Measurements from ENCODE around the gene P2RX6.

P2RX6 gene

DNA sequence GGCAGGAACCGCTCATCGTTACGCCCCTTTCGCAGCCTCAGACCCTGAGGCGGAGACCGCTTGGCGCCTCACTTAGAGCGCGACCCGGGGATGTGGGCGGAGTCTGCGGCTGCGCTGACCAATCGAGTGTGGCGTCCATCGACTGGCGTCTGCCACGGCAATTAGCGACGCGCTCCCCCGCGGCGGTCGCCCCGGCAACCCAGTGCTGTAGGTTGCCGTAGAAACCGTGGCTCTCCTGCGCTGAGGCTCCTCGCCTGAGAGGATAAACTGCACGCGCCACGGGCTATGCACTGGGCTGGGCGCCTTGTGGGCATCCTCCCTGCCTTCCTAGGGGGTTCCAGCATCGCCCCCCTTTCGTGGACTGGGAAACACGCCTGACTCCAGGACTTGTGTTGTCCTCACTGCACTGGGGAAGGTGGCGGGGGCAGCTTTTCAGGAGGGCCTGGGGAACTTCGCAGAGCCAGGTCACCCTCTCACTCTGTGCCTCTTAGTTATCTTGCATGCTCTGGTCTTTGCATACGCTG is 701 bp upstream of the P2RX6 start:
- peak; percentile 65 to 87 (median 74) for DNase-seq

DNA sequence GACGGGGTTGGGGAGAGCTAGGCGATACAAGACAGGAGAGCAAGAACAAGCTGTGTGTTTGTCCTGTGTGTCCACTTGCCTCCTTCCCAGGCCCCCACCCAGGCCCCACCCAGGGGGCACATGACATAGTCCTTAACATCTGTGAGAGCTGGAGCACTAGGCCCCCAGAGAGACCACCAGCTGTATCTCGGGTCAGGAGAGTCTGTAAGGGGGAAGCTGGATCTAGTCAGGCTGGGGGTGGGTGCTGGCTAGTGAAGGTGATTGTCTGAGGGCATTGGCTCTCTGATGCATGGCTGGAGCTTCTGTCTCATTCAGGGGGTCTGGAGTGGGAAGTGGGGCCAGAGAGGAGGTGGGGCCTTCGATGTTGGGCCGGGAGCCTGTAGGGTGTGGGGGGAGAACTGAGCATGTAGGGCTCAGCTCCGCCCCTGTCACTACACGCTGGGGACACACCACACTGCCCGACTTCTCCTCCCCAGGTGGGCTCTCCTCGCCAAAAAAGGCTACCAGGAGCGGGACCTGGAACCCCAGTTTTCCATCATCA is 571 bp downstream of the P2RX6 start:
- DNase-seq: no peak

DNA sequence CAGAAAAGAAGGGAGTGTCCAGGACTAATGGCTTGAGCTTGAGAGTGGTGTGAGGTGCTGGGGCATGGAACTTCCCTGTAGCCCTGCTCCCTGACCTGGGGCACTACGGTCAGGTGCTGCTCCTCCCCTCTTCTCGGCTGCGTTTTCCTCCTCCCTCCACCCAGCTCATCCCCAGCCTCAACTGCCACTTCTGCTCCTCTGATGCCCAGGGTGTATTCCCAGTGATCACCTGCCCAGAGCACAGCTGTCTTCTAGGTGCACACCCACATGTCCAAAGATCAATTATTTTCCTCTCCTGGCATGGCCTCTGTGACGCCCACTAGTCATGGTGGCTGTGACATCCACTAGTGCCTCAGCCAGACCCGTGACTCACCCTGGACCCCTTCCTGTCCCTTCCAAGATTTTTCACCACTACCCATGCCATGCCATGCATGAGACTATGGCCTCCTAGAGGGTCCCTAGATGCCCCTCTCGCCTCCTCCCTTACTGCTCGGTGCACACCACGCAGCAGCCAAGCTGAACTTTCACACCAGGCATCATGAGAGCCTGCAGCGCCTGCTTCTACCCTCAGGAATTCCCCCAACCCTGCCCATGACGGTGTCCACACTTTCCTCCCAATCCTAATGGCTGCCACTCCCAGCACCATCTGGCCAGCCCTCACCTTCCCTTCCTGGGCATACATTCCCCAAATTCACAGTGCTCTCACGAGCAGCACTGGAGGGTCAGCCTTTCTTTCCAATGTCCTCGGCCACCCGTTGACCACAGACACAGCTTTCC is 1.9 kb downstream of the P2RX6 start:
- DNase-seq: no peak

DNA sequence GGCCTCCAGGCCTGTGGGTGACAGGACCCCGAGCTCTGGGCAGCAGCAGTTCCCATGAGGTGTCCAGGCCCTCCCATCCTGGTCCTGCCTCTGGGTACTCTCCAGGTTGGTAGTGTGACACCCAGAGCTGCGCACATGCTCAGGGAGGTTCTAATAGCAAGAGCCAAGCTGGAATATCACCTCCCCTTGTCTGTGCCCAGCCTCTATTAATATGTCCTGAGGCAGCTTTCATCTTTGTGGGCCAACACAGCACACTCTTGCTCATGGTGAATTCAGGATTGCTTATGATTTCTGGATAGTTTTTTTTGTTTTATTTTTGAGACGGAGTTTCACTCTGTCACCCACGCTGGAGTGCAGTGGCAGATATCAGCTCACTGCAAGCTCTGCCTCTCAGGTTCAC is 3.3 kb downstream of the P2RX6 start:
- DNase-seq: no peak

DNA sequence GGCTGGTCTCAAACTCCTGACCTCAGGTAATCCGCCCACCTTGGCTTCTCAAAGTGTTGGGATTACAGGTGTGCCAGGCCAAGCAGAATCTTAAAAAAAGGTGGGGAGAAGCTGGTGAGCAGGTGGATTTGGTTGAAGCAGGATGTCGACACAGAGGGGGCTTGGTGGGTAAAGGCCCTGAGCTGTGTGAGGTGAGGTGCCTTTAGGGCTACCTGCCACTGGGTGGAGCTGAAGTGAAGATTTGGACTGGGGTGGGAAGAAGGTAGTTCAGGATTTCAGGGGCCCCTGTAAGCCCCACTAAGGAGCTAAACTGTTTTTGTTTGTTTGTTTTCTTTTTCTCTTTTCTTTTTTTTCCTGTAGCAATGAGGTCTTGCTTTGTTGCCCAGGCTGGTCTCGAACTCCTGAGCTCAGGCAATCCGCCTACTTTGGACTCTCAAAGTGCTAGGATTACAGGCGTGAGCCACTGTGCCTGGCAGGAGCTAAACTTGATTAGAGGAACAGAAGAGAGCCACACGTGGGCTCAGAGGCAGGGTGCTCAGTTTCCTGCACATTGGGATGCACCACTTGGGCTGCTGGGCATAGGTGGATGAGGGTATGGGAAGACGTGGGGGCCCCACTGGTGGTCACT is 6.0 kb downstream of the P2RX6 start:
- no peak for DNase-seq

DNA sequence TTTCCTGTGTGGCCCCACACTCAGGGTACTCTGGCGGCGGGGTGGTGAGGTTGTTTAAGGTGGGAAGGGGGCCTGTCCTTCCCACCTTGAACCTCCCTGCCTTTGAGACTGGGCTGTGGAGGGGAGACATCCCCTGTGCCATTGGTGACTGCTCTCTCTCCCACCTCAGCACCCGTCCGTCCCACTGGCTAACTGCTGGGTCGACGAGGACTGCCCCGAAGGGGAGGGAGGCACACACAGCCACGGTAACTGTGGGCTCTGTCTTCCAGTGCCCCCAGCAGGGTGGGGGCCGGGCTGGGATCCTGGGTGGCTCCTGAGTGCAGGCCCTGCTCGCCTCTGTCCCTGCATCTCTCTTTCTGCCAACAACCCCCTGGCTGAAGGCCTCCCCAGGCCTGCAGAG is 7.5 kb downstream of the P2RX6 start:
- no peak for DNase-seq

DNA sequence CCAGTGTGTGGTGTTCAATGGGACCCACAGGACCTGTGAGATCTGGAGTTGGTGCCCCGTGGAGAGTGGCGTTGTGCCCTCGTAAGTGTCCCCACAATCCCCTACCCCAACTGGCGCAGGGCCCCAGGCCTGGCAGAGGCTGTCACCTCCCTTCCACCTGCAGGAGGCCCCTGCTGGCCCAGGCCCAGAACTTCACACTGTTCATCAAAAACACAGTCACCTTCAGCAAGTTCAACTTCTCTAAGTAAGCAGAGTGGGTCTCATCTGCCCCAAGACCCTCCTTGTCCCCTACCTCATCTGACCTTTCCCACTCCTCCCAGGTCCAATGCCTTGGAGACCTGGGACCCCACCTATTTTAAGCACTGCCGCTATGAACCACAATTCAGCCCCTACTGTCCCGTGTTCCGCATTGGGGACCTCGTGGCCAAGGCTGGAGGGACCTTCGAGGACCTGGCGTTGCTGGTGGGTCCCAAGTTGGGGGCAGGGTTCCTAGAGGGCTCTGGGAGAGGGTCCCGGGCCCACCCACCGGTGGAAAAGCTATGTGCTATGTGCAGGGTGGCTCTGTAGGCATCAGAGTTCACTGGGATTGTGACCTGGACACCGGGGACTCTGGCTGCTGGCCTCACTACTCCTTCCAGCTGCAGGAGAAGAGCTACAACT is 8.1 kb downstream of the P2RX6 start:
- DNase-seq: no peak

DNA sequence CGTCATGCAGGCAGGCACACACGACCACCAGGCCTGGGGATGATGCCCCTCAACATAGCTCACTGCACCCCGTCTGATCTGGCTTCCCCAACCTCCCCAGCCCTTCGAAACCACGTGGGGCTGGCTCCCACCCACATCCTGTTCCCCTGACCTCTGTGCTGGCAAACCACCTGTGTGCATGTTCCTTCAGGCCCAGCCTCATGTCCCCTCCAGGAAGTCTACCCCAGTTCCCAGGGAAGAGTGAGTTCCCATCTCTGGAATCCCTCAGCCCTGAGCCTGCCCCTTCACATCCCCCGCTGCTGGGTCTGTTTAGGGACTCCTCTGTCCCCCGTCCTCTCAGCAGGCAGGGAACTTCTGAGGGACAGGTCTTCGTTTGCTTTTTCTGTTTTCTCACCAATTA is 10.3 kb downstream of the P2RX6 start:
- DNase-seq: no peak

DNA sequence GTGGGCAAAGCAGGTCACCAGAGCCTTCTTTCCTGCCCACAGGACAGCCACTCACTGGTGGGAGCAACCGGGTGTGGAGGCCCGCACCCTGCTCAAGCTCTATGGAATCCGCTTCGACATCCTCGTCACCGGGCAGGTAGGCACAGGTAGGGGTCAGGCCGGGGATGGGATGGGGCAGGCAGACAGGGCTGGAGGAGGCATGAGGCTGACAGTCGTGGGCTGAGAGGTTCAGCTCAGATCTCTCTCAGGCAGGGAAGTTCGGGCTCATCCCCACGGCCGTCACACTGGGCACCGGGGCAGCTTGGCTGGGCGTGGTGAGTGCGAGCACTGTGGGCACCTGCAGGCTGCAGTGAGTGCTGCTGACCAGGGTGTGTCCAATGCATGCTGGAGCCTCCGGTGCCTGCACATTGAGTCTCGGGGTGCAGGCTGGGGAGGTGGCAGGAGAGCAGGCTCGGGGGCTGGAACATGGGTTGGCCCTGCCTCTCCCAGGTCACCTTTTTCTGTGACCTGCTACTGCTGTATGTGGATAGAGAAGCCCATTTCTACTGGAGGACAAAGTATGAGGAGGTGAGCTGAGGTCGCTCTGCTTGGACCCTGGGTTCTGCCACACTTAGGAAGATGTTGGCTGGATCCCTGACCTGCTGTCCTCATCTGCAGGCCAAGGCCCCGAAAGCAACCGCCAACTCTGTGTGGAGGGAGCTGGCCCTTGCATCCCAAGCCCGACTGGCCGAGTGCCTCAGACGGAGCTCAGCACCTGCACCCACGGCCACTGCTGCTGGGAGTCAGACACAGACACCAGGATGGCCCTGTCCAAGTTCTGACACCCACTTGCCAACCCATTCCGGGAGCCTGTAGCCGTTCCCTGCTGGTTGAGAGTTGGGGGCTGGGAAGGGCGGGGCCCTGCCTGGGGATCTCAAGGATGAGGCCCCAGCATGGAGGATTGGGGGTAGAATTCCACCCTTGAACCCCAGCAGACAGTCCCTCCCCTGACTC is 11.1 kb downstream of the P2RX6 start:
- no peak for DNase-seq

DNA sequence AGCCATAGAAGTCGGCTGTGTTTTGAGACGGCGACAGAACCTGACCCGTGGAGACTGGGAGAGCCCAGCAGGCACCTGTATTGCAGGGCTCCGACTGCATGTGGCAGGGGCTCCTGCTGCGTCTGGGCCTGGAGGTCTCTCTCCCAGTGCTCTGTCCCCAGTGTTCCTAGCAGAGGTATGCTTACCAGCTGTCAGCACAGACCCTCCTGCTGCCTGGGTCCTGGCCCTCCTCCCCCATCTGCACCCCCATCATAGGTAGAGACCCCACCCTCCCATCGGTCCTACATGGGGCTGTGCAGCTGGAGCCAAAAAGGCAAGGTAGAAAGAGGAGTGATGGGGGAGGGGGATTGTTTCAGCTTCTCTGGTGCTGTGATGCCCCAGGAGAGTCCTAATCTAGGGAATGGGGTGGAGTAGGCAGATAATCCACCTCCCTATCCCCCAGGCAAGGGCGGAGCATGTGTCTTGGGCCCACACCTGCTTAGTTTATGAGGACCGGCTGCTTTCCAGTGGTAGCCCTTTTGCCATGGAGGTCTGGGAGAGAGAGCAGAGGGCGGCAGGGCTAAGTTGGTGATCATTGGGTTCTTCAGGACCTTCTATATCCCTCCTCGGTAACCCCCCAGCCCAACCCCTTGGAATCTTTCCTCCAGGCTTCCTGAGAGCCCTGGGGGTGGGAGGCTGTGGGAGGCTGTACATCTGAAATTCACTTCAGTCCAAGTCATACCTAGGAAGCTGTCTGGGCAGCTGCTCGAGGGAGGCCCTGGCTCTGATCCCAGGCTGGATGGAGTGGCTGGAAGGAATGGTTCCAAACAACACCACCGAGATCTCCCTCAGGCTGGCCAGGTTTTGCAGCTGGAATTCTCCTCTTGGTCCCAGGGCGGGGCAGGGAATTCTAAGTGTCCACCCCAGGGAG is 12.1 kb downstream of the P2RX6 start:
- DNase-seq: no peak

DNA sequence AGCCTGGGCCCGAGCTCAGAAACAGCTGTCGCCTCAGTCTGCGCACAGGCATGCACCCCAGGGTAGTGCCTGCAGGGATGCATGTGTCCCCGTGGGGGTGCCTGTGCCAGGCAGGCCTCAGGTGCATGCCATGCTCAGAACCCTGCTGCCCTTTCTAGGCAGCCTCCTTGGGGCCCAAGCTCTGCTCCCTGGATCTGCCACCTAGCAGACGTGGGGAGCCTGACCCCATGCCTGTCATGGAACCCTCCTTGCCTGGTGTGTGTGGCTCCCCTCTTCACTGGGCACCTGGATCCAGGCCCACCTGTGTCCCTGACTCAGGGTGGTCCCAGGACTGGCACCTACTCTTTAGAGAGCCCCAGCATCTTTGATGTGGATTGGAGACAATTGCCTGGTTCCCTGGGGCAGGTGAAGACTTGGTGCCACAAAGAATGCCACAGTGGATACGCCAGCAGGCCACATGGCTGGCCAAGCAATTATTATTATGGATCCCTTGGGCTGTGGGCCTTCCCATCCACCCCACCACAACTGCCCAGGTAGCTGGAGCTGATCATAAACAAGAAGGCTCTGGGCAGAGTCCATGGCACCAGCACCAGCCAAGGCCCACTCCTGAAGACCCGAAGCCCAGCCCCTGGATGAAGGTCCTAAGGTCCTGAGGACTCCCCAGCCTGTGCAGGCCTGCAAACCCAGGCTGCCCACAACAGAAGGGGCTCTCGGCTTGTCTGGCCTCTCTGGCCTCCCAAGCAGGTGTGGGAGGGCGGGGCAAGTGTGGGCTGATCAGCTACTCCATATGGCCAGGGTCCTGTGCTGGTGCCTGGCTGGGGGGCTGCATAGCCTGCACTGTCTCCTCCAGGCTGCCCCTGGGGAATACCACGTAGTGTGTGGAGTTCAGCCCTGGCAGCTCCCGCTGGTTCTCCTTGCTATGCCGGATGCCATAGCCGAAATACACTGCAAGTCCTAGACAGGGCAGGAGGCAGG is 13.6 kb downstream of the P2RX6 start:
- no peak for DNase-seq

DNA sequence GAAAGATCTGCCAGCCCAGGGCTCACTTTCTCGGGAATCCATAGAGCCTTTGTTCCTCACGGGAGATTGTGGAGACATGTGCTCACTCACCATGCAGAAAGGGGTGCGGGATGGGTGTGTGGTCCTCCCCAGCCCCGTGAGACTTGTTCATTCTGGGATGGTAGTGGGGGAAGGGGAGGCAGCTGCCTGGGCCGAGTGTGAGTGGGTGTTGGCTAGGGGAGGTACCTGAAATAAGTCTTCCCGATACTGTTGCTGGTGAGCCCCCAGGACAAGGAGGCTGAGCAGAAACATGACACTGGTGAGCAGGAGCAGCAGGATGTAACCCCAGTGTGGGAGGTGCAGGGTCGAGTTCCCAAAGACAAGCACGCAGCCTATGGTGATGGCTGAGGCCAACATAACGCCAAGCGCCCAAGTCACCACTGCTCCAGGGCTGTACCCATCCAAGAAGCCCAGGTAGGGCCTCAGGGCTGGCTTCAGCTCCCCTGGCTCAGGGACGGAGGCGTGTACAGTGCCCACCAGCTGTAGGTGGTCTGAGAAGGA is 14.6 kb downstream of the P2RX6 start:
- DNase-seq: no peak

DNA sequence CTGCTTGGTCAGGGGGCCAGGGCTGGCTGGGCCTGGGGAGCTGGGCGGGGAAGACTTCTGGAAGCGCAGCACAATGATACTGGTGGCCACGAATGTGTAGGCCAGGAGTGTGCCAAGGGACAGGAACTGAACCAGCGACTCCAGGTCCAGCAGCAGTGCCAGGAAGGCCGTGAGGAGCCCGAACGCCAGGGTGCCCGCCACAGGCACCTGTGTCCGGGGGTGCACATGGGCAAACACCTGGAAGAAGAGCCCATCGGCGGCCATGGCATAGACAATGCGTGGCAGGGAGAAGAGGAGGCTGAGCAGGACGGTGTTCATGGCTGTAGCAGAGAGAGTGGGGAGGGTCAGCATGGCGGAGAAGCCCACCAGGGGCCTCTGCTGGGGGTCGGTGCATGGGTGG is 15.1 kb downstream of the P2RX6 start:
- DNase-seq: no peak

DNA sequence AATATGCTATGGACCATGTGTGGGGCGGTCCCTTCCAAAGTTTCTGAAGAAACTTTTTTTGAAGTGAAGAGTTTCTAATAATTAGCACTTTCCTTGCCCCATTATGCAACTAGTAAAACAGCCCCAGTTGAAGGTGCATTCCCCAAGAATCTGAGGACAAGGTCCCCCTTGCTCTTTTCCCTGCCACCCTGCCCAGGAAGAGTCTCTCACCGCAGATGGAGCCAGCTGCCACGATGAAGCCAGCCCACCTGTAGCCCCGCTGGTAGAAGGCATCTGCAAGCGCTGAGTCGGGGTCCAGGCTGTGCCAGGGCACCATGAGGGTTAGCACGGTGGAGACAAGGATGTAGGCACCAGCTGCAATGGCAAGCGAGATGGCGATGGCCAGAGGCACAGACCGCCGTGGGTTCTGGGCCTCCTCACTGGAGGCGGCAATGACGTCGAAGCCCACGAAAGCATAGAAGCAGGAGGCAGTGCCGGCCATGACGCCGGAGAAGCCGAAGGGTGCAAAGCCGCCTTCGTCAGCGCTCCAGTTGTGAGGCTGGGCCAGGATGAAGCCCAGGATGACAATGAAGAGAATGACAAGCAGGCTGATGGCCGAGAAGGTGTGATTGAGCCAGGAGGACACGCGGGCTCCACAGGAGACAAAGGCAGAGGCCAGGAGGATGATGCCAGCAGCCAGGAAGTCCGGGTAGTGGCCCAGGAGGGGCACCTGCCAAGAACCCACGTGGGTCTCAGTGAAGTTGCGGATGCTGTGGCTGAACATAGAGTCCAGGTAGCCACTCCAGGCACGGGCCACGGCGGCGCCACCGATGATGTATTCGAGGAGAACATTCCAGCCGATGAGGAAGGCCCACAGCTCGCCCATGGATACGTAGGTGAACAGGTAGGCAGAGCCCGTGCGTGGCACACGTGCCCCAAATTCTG is 15.9 kb downstream of the P2RX6 start:
- no peak for DNase-seq

DNA sequence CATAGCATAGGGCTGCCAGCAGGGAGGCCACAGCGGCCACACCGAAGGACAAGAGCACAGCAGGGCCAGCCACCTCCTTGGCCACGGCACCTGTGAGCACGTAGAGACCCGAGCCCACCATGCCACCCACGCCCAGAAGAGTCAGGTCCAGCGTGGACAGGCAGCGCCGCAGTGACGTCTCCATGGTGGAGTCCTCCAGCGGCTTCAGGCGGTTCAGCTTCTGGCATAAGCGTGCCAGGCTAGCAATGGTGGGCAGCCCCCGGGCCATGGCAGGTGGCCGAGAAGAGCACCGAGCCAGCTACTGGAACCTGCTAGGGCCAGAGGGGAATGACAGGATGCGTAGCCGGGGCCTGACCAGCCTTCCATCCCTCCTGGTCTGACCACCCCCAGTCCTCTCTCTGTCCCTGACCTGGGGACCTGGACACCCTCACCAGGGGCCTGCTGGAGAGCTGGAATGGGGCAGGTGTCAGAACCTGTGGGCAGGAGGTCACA is 16.6 kb downstream of the P2RX6 start:
- DNase-seq: no peak

DNA sequence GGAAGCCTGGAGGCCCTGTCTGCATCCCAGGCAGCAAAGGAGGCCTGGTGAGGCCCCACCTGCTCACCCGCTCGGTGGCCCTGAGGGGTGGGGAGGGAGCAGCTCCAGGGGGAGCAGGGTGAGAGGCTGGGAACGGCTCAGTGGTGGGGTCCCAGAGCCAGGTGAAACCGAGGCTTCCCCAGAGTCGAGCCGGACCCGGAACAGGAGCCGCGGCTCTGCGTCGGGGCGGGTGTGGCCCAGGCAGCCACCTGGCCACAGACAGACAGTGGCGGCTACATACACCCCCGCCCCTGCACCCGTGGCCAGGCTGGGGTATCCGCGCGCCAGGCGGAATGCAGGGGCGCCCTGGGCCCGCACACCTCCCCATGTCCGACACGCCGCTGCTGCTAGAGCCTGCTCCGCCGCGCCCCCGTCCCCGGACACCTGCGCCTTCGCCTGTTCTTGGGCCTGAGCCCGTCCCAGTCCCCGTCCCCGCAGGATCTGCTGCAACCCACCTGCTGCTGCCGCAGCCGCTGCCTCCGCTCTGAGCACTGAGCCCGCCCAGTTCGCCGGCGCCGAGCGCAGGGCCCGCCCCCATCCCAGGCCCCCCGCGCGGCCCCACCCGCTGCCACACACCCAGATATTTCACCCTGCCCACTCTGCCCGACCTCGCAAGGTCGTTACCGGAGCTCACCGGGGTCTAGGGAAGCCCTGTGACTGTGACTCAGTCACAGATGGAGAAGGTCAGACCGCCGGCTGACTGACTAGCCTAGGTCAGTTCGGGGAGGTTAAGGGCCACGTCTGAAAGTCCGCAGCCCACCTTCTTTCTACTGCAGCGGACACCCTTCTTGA is 17.3 kb downstream of the P2RX6 start, which contains the start of gene SLC7A4:
TSS of gene SLC7A4 (minus strand) at position 525 of the 831 bp plus-strand sequence. CDS start 749 bp downstream, outside the sequence.
- no peak for DNase-seq
